ENCODE data around the gene UGT1A3.

DNA sequence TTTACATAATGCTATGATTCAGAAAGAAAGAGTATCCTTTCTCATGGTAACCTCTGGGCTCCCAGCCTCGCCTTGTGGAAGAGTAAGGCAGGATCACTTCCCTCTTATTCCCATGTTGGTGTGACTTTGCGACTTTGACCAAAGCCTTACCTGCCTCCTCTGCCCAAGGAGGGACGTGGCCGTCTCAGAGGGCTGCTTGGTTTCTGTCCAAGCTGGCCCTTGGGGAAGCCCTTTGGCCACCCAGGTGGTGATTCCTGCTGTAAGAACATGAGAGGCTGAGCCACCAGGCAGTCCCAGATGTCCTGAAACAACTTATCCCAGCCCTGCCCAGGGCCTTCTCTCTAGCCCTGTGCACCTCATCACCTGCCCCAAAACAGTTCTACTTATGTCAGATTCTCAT, 30.1 kb upstream of the UGT1A3 start:
- TF ChIP-seq SREBF2 (IDR thresholded peaks at IDR 0.05; ENCODE audit: low read length), result no peak
- no peak for TF ChIP-seq NFIC (IDR thresholded peaks at IDR 0.05; ENCODE audit: low read depth, low read length)
- TF ChIP-seq, protein P1, sequence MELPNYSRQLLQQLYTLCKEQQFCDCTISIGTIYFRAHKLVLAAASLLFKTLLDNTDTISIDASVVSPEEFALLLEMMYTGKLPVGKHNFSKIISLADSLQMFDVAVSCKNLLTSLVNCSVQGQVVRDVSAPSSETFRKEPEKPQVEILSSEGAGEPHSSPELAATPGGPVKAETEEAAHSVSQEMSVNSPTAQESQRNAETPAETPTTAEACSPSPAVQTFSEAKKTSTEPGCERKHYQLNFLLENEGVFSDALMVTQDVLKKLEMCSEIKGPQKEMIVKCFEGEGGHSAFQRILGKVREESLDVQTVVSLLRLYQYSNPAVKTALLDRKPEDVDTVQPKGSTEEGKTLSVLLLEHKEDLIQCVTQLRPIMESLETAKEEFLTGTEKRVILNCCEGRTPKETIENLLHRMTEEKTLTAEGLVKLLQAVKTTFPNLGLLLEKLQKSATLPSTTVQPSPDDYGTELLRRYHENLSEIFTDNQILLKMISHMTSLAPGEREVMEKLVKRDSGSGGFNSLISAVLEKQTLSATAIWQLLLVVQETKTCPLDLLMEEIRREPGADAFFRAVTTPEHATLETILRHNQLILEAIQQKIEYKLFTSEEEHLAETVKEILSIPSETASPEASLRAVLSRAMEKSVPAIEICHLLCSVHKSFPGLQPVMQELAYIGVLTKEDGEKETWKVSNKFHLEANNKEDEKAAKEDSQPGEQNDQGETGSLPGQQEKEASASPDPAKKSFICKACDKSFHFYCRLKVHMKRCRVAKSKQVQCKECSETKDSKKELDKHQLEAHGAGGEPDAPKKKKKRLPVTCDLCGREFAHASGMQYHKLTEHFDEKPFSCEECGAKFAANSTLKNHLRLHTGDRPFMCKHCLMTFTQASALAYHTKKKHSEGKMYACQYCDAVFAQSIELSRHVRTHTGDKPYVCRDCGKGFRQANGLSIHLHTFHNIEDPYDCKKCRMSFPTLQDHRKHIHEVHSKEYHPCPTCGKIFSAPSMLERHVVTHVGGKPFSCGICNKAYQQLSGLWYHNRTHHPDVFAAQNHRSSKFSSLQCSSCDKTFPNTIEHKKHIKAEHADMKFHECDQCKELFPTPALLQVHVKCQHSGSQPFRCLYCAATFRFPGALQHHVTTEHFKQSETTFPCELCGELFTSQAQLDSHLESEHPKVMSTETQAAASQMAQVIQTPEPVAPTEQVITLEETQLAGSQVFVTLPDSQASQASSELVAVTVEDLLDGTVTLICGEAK (IDR thresholded peaks at IDR 0.05; ENCODE audit: borderline replicate concordance), result no peak
- TF ChIP-seq, protein P2, sequence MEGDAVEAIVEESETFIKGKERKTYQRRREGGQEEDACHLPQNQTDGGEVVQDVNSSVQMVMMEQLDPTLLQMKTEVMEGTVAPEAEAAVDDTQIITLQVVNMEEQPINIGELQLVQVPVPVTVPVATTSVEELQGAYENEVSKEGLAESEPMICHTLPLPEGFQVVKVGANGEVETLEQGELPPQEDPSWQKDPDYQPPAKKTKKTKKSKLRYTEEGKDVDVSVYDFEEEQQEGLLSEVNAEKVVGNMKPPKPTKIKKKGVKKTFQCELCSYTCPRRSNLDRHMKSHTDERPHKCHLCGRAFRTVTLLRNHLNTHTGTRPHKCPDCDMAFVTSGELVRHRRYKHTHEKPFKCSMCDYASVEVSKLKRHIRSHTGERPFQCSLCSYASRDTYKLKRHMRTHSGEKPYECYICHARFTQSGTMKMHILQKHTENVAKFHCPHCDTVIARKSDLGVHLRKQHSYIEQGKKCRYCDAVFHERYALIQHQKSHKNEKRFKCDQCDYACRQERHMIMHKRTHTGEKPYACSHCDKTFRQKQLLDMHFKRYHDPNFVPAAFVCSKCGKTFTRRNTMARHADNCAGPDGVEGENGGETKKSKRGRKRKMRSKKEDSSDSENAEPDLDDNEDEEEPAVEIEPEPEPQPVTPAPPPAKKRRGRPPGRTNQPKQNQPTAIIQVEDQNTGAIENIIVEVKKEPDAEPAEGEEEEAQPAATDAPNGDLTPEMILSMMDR (IDR thresholded peaks at IDR 0.05 in 2 of 3, conservative IDR thresholded peaks at IDR 0.05 in 1 of 3; ENCODE audit: control insufficient read depth in 2 of 3, extremely low read depth in 1 of 3, insufficient read depth in 1 of 3, low read depth in 3 of 3, low read length in 3 of 3), result no peak
- no peak for TF ChIP-seq ZNF622 (IDR thresholded peaks at IDR 0.05)
- no peak for TF ChIP-seq NR2C2 (IDR thresholded peaks at IDR 0.05; ENCODE audit: borderline replicate concordance, control insufficient read depth, insufficient read length, low read depth)
- no peak for TF ChIP-seq NRF1 (conservative IDR thresholded peaks at IDR 0.05; ENCODE audit: low read depth, low read length)
- TF ChIP-seq, protein P3, sequence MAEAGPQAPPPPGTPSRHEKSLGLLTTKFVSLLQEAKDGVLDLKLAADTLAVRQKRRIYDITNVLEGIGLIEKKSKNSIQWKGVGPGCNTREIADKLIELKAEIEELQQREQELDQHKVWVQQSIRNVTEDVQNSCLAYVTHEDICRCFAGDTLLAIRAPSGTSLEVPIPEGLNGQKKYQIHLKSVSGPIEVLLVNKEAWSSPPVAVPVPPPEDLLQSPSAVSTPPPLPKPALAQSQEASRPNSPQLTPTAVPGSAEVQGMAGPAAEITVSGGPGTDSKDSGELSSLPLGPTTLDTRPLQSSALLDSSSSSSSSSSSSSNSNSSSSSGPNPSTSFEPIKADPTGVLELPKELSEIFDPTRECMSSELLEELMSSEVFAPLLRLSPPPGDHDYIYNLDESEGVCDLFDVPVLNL (IDR thresholded peaks at IDR 0.05; ENCODE audit: low read depth, low read length), result no peak
- no peak for TF ChIP-seq TBL1XR1 (IDR thresholded peaks at IDR 0.05; ENCODE audit: low read depth, low read length)

All from GM12878 (cell line).